ES-I3 (cell line): ENCODE results near the gene TLR1.
"Not testable (repeated sequence)": the region's sequence is repeated elsewhere in the genome, so short reads cannot be mapped to it uniquely, and the experiment has no call there.

Source experiments
- H3K36me3 ChIP-seq: 2 replicates; pipeline ENCODE4 v1.6.1; 2013; ENCODE audit warnings: mild to moderate bottlenecking, low read length, control low read depth, moderate library complexity; ENCODE audit not compliant: insufficient read depth
- H3K4me1 ChIP-seq: 2 replicates; pipeline ENCODE4 v1.6.1; 2013; ENCODE audit warnings: mild to moderate bottlenecking, control low read depth, low read length; ENCODE audit not compliant: insufficient read depth
- H3K9ac ChIP-seq: 2 replicates; pipeline ENCODE4 v1.6.1; 2013; ENCODE audit warnings: low read depth, mild to moderate bottlenecking, low read length, moderate library complexity
- H3K9me3 ChIP-seq: 2 replicates; pipeline ENCODE4 v1.6.1; 2013; ENCODE audit warnings: mild to moderate bottlenecking, low read length, moderate library complexity; ENCODE audit not compliant: control insufficient read depth, insufficient read depth

Gene TLR1

GRCh38 chr4:38795087-38795486 lies 9.5 kb downstream of the TLR1 start:
- Histone ChIP-seq H3K4me1 (no peaks in the 10 kb centered on the region), H3K9me3 (no peaks in the 10 kb centered on the region), H3K9ac (no peak overlapping the region), H3K36me3 (no peaks in the 10 kb centered on the region)

GRCh38 chr4:38794051-38794450 lies 10.5 kb downstream of the TLR1 start:
- Histone ChIP-seq H3K4me1 (no peaks in the 10 kb centered on the region), H3K9me3 (no peaks in the 10 kb centered on the region), H3K36me3 (no peaks in the 10 kb centered on the region)

GRCh38 chr4:38791010-38791409 lies 13.6 kb downstream of the TLR1 start:
- Histone ChIP-seq H3K36me3 (no peaks in the 10 kb centered on the region), H3K4me1 (no peaks in the 10 kb centered on the region), H3K9ac (no peak overlapping the region), H3K9me3 (no peaks in the 10 kb centered on the region)

More at GRCh38 chr4:38794051-38794450, 10.5 kb downstream of the TLR1 start:
- H3K9ac ChIP-seq = no peak overlapping the region

DNA sequence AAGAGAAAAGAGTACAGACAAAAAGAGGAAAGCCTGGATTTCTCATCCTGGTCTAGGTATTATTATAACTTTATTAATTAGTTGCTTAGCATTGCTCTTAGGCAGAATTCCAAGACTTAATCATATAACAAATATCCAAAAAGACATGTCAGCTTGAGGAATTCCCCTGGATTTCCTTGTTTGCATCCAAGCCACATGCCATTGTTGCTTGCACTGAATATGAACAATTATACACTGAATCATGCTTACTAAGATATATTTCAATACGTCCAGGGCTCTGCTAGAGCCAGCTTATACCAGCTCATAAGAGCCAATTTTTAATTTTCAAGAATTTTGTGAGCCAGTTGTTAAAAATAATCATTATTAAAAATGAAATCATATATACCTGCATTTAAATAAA lies 16.3 kb downstream of the TLR1 start:
- Histone ChIP-seq H3K36me3 (no peaks in the 10 kb centered on the region), H3K9ac (no peak overlapping the region), H3K4me1 (no peaks in the 10 kb centered on the region), H3K9me3 (no peaks in the 10 kb centered on the region)

DNA sequence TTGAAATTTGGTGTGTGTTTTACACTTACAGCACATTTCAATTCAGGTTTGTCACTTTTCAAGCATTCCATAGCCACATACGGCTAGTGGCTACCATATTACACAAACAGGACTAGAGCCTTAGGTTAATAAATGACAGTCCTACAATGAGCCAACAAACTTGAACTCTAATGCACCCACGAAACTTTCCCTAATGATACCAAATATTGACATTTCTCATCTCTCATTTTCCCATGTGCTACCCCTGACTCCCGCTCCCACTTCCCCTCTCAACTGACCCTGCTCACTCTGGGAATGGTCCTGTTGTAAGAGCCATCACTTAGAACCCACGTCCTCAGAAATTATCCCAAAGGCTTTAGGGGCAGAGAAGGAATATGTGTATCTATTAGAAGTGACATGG lies 16.9 kb downstream of the TLR1 start:
- H3K4me1 ChIP-seq = no peaks in the 10 kb centered on the region
- no peaks in the 10 kb centered on the region for H3K9me3 ChIP-seq
- H3K9ac ChIP-seq = no peak overlapping the region
- no peaks in the 10 kb centered on the region for H3K36me3 ChIP-seq

- Histone ChIP-seq H3K4me1 (no peaks in the 10 kb centered on the region), H3K9ac (no peak overlapping the region), H3K36me3 (no peaks in the 10 kb centered on the region), H3K9me3 (no peaks in the 10 kb centered on the region)
Observed at GRCh38 chr4:38785901-38786402, 18.6 kb downstream of the TLR1 start.

- no peaks in the 10 kb centered on the region for H3K4me1 ChIP-seq
- H3K9me3 ChIP-seq = no peaks in the 10 kb centered on the region
- H3K9ac ChIP-seq = no peak overlapping the region
- no peaks in the 10 kb centered on the region for H3K36me3 ChIP-seq
Observed at GRCh38 chr4:38785041-38785790, 19.4 kb downstream of the TLR1 start.

GRCh38 chr4:38784141-38784540 lies 20.4 kb downstream of the TLR1 start:
- H3K36me3 ChIP-seq = no peaks in the 10 kb centered on the region
- H3K4me1 ChIP-seq = no peaks in the 10 kb centered on the region
- no peak overlapping the region for H3K9ac ChIP-seq
- no peaks in the 10 kb centered on the region for H3K9me3 ChIP-seq

DNA sequence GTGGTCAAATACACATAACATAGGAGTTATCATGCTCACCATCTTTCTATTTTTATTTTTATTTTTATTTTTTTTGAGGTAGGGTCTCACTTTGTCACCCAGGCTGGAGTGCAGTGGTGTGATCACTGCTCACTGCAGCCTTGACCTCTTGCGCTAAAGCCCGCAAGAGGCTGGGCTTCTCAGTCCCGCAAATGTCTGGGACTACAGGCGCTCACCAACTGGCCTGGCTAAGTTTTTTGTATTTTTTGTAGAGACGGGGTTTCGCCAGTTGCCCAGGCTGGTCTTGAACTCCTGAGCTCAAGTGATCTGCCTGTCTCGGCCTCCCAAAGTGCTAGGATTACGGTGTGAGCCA lies 21.5 kb downstream of the TLR1 start:
- Histone ChIP-seq H3K36me3 (no peaks in the 10 kb centered on the region), H3K4me1 (no peaks in the 10 kb centered on the region), H3K9me3 (no peaks in the 10 kb centered on the region), H3K9ac (no peak overlapping the region)

DNA sequence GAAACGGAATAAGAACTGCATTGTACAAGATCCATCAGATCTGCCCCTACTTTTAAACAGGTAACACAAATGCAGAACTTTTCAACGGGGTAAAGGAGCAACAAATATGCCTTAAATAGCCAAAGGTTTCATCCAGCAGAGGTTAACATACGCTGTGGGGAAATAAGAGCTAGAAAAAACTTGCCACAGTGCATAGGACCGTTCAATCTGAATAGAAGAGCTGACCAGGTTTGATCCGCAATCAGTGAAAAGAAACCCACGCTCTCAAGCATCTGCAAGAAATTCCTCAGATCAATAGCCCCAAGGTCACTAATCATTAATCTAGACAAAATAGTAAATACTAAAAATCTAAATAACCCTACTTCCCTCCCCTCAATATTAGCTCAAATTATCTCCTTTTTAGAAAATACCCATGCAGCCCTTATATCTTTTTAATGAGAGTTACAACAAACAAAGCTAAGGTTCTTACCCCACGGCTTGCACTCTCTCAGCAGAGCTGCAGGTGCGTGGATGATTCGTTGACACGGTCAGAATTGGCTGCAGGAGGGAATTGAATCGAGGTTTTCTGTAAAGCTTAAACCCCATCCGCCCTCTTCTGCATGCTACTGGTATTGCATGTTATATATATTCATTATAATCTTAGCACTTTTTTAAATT lies 22.0 kb downstream of the TLR1 start, which contains the start of gene TLR10:
TSS of gene TLR10 (minus strand) at position 539 of the 657 bp plus-strand sequence. CDS start 7,400 bp downstream, outside the sequence.
- Histone ChIP-seq H3K9ac (no peak within 1 kb of the TSS), H3K36me3 (no peaks in the 10 kb centered on the region), H3K9me3 (no peaks in the 10 kb centered on the region), H3K4me1 (no peaks in the 10 kb centered on the region)

- Histone ChIP-seq H3K36me3 (no peaks in the 10 kb centered on the region), H3K4me1 (no peaks in the 10 kb centered on the region), H3K9ac (no peak overlapping the region), H3K9me3 (no peaks in the 10 kb centered on the region)
Observed at GRCh38 chr4:38781854-38782261, 22.7 kb downstream of the TLR1 start.

GRCh38 chr4:38780833-38781484 lies 23.6 kb downstream of the TLR1 start:
- Histone ChIP-seq H3K9ac (no peak overlapping the region), H3K4me1 (no peaks in the 10 kb centered on the region), H3K9me3 (no peaks in the 10 kb centered on the region), H3K36me3 (no peaks in the 10 kb centered on the region)

GRCh38 chr4:38779790-38780189 lies 24.8 kb downstream of the TLR1 start:
- Histone ChIP-seq H3K4me1 (no peaks in the 10 kb centered on the region), H3K36me3 (no peaks in the 10 kb centered on the region), H3K9me3 (no peaks in the 10 kb centered on the region), H3K9ac (no peak overlapping the region)

DNA sequence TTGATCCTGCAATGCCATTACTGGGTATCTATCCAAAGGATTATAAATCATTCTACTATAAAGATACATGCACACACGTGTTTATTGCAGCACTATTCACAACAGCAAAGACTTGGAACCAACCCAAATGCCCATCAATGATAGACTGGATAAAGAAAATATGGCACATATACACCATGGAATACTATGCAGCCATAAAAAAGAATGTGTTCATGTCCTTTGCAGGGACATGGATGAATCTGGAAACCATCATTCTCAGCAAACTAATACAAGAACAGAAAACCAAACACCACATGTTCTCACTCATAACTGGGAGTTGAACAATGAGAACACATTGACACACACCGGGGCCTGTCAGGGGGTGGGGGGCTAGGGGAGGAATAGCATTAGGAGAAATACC lies 26.7 kb downstream of the TLR1 start:
- not testable (repeated sequence) for H3K36me3 ChIP-seq, H3K4me1 ChIP-seq, H3K9me3 ChIP-seq, H3K9ac ChIP-seq

GRCh38 chr4:38775326-38775725 lies 29.3 kb downstream of the TLR1 start:
- no peak overlapping the region for H3K9ac ChIP-seq
- H3K36me3 ChIP-seq = no peaks in the 10 kb centered on the region
- H3K9me3 ChIP-seq = no peaks in the 10 kb centered on the region
- no peaks in the 10 kb centered on the region for H3K4me1 ChIP-seq
